Chondrocyte (in vitro differentiated cells): ENCODE measurements around the gene CCDC82. TPM values are rescaled to one million over a fixed set of nuclear protein-coding genes. Genes with fewer than 3 reads are reported as not detected.

ENCODE experiments used
- DNase-seq: peaks from one replicate; pipeline ENCODE4 v3.0.0; 2021; ENCODE audit warnings: mixed read lengths, low spot score
- H3K27ac Mint-ChIP-seq: one replicate; pipeline ENCODE4 v1.8.0; 2021; ENCODE audit warnings: mild to moderate bottlenecking, moderate library complexity, mixed read lengths; ENCODE audit not compliant: unreplicated experiment
- H3K27me3 Mint-ChIP-seq: 2 replicates; pipeline ENCODE4 v1.8.0; 2021; ENCODE audit warnings: low read depth, mixed read lengths
- H3K36me3 Mint-ChIP-seq: 2 replicates; pipeline ENCODE4 v1.8.0; 2021; ENCODE audit warnings: low read depth, mixed read lengths
- H3K4me1 Mint-ChIP-seq: 2 replicates; pipeline ENCODE4 v1.8.0; 2021; ENCODE audit warnings: low read depth, mild to moderate bottlenecking, mixed read lengths
- H3K4me3 Mint-ChIP-seq: one replicate; pipeline ENCODE4 v1.8.0; 2021; ENCODE audit warnings: mild to moderate bottlenecking, moderate library complexity, mixed read lengths; ENCODE audit not compliant: unreplicated experiment
- H3K9me3 Mint-ChIP-seq: 2 replicates; pipeline ENCODE4 v1.8.0; 2021; ENCODE audit warnings: low read depth, mixed read lengths
- CTCF ChIP-seq: fragments of 200-600 bp; sonication (generic); IDR thresholded peaks from 2 replicates; pipeline ENCODE4 v1.5.0; 2021; ENCODE audit warnings: antibody characterized with exemption, mild to moderate bottlenecking, moderate library complexity
- microRNA-seq: library from miRNA; unstranded; fragments of <30 nt; microRNA quantifications from one replicate; pipeline ENCODE4 v1.2.0, GENCODE V29; 2020; ENCODE audit warnings: borderline number of aligned reads
- total RNA-seq: library from RNA; stranded (reverse); gene quantifications from 3 replicates; pipeline ENCODE4 v1.2.1, GENCODE V29; 2021

The CCDC82 gene
- total RNA-seq, 1 donor from 2014 or later: 21.3 TPM

DNA sequence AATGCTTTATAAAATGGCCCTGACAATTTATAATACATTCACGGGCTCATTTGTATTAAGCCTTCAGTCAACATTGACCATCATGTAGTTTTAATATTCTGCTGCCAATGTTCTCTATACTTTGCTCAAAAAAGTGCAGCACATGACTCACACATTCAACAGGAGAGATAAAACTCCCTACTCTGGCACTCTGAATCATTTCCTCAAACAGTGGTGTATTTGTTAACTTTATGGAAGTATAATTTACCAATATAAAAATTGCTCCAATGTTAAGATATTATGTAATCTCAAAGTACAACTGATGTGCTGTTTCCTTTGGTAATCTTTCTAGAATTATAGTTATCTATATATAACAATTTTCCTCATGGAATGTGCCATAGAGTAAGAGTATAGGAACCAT, 86.6 kb downstream of the CCDC82 start:
- Mint-ChIP-seq H3K9me3 (no peaks in the 10 kb centered on the region), H3K4me1 (peaks cover 68% of the 10 kb centered on the region), H3K36me3 (no peaks in the 10 kb centered on the region), H3K27me3 (no peaks in the 10 kb centered on the region), H3K27ac (peak overlapping the region; percentile 75), H3K4me3 (no peak overlapping the region)
- no peak for TF ChIP-seq CTCF
- DNase-seq: no peak

Small RNA genes within 50 kb of the gene (microRNA-seq; reads per million reads assigned to microRNA genes)
- gene MIR1260B: 1.7 reads per million

Other genes starting within 250 kb of the CCDC82 start
- 19.0 to 25.2 TPM (median 19.1 TPM) in 3 replicates for gene MAML2, start 46.7 kb downstream of the CCDC82 start, total RNA-seq
- 13.0 to 13.6 TPM (median 13.0 TPM) in 3 replicates for gene JRKL, start 101 bp upstream of the CCDC82 start, total RNA-seq